HG03103 (cell line): Measurements from ENCODE around the gene SDK1.
"Not testable (repeated sequence)": the region's sequence is repeated elsewhere in the genome, so short reads cannot be mapped to it uniquely, and the experiment has no call there.

Experiments
- ATAC-seq: cut with Tn5 transposase; IDR thresholded peaks from one replicate; pipeline ENCODE4 v1.9.1; 2021; ENCODE audit warnings: low read depth; ENCODE audit not compliant: unreplicated experiment

The SDK1 gene

DNA sequence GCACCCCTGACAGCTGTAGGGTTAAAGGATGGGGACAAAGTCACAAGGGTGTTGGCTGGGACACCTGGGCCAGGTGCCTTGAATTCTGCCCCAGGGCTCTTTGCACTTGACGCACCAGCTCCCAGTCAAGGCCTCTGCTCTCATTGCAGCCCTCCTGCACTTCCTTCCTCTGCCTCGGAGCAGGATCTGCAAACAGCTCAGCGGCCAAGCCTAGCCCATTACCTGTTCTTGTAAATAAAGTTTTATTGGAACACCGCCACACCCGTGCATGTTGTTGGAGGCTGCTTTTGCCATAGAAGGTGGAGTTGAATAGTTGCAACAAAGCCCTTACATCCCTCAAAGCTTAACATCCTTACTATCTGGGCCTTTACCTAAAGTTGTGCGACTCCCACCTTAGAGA lies 897.2 kb downstream of the SDK1 start:
- no peak for ATAC-seq

DNA sequence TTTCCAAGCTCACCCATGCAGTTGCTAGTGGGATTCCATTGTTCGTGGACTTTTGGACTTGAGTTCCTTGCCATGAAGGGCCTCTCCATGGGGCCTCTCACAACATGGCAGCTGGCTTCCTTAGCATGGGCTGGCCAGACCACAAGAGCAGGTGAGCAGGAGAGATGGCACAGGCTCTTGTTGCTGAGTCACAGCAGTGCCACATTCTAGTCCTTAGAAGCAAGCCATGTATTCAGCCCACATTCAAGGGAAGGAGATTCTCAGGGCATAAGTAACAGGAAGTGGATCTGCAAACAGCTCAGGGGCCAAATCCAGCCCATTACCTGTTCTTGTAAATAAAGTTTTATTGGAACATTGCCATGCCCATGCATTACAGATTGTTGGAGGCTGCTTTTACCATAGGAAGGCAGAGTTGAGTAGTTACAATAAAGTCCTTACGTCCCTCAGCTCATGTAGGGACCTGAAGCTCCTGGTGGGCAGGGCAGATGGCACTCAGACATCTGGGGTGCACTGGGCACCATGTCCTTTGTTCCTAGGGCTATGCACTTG lies 899.6 kb downstream of the SDK1 start:
- no peak for ATAC-seq

DNA sequence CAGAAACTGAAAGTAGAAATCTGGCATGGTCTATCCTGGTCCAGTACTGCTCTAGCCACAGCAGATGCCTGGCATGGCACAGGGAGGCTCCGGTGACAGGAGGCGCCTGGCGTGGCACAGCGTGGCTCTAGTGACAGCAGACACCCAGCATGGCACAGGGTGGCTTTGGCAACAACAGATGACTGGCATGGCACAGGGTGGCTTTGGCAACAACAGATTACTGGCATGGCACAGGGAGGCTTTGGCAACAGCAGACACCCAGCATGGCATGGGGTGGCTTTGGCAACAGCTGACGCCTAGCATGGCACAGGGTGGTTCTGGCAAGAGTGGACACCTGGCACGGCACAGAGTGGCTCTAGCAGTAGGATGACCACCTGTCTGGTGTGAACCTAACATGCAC lies 900.5 kb downstream of the SDK1 start:
- ATAC-seq: no peak

DNA sequence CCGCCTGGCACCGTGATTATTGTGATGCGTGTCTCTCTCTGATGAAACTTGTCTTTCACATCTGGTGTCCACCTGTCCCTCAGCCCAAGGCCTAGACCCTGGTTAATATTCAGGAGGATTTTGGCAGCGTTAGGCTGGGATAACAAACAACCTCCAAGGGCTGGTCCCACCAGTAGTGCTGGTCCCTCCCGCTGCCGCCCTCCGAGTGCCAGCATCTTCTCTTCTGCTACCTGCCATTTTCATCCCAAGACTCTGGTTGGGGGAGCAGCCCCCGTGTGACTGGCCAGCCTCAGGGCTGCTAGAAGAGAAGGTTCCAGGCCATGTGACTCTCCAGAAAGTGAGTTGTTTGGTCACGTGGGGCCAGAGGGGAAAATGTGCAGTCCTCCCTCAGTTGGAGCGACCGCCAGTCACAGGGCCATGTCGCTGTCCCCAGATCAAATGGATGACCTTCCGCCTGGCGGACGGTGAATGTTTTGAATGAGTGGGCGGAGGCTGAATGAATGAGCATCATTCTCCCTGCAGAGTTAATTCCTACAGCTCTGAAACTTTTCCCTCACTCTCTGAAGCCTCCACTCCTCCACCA lies 901.2 kb downstream of the SDK1 start:
- no peak for ATAC-seq

DNA sequence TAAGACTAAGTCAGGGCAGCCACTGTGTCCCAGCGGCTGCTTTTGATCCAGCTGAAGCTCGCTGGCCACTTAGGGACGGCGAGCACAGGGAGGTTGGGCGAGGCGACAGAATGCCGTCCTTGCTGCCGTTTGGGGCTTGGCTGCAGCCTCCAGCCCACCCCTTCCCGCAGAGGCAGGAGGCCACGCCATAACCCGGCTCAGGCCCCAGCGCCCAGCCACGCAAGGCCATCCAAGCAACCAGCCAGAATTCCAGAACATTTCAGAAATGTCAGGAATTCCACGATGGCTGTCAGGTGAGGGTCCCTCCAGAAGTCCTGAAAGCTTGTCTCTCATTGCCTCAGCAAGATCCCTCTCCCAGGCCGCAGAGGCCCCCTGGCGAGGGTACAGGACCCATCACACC lies 901.9 kb downstream of the SDK1 start:
- no peak for ATAC-seq

DNA sequence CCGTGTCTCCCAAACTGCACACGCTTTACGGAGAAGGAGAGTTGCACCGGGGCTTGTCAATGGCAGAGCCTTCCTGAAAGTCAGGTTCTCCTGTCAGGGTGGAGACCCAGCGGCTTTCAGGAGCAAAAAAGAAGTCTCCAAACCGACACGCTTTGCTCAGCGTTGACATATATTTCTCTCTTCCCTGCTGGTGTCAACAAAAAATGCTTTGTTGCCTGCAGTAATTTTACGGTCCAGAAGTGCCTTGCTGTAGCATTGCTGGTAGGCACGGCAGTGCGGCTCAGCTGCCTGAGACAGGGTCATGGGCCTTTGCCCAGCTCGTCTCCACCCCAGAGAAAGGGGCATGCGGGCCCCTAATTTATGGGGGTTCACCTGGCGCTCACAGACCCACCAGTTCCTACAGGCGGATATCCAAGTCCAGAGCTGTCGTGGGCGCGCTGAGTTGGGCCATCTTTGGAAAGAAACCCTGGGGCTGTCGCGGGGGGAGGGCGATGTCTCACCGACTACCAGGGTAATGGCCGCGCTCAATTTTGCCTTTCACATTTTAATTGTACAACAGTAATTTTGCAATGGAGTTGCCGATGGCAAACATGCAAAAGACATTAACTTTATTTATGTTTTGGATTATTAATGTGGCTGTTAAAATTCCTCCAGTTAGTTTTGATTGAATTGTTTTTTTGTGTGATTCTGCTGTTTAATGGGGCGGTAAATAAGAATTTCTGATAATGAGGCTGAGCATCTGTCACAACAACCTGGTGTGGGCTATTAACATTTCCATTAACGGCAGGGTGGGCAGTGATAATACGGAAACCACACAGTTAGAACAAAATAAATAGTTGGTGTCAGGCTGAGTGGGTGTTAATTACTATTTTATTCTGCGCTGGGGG lies 902.8 kb downstream of the SDK1 start:
- no peak for ATAC-seq

DNA sequence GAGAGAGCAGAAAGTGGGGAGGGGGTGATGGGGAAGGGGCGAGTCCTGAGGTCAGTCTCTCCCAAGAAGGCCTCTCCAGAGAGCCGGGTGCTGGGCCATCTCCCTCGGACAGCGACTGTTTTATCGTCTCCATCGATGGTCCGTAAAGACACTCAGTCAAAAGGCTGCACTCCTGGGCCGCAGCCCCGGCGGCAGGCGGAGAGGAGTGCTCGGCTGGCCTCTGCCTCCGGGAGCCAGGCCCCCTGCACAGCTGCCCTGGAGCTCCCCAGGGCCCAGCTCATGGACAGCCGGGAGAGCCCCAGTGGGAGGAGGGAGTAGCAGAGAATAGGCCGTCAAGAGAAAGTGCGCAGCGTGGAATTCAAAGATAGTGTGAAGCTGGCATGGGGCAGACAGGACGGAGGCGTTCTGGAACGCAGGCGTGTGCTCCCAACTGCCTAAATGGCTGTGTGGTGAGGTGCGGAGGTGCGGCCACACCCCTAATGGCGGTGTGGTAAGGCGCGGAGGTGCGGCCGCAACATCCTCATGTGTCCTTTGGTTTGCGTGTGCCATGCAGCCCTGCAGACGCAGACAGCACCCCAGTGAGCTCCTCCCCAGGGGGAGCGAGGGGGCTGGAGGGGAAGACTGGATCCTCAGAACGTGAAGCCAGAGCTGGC lies 903.6 kb downstream of the SDK1 start:
- no peak for ATAC-seq

DNA sequence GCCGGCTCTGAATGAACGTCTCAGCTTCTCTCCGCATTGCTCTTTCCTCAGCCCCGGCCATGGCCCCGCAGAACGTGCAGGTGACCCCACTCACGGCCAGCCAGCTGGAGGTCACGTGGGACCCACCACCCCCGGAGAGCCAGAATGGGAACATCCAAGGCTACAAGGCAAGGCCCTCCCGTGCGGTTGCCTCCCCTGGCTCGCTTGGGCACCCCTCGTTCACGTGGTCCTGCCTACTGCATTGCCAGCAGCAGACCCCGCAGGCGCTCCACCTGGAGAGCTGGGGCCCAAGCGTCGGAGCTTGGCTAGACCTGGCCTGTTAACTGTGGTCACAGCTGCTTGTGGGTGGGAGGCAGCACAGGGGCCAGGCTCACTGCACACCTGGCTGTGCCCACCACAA lies 904.8 kb downstream of the SDK1 start:
- no peak for ATAC-seq

DNA sequence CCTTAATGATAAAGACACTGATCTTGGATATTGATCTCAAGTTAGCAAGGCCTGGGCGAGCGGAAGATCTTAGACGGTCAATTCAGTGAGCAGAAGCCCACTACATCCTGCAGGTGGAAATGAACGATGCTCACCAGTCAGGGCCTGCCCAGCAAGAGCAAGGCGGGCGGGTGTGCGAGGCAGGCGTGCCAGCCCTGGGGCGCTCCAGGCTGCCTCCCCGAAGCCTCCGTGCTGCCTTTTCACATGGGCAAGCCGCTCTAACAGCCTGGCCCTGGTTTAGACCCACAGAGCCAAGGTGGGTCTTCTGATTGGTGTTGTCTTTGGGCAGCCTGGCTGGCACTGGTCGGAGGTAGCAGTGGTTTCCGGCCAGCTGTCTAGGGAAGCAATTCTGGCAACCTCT lies 906.0 kb downstream of the SDK1 start:
- no peak for ATAC-seq

DNA sequence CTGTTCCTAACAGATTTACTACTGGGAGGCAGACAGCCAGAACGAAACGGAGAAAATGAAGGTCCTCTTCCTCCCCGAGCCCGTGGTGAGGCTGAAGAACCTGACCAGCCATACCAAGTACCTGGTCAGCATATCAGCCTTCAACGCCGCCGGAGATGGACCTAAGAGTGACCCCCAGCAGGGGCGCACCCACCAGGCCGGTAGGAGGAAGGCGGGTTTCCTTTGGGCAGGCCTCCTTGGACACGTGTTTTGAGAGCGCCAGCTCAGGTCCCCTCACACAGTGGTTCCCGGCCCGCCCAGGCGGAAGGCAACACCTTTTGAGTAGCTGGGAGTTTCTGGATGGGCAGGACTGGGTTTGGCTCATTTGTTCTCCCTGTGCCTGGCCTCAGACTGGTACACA lies 907.0 kb downstream of the SDK1 start:
- no peak for ATAC-seq

DNA sequence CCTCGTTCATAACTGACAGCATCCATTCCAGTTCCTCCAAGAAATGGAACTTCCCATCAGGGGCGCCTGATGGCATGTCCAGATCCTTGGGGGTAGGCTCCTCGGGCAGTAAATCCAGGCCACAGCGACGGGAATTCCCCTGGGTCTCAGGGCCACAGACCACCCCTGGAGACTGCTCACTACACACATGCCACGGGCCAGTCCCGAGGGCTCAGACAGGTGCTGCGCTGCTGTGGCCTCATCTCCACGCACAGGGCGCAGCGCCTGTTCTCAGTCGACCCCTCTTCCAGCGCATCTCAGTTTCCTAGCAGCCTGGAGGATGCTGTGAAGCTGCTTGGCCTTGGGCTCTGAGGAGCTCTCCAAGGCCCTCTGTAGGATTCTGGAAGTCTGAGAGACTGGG lies 907.5 kb downstream of the SDK1 start:
- ATAC-seq: no peak

DNA sequence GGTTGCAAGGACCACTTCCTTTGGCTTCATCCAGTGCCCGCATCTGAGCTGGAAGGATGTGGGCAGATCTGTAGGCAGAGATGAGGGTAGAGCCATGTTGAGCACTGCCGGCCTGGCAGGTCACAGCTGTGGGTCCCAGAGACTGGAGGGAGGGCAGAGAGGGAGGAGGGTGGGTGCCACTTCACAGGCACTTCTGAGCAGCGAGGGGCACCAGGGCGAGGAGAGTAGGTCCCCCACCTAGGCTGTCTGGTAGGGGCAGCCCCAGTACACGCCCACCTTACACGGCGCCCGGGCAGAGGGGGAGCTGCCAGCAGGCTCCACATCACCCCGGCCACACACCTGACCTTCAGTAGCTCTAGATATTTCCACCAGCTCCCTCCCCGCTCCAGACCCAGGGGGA lies 908.1 kb downstream of the SDK1 start:
- ATAC-seq: no peak

DNA sequence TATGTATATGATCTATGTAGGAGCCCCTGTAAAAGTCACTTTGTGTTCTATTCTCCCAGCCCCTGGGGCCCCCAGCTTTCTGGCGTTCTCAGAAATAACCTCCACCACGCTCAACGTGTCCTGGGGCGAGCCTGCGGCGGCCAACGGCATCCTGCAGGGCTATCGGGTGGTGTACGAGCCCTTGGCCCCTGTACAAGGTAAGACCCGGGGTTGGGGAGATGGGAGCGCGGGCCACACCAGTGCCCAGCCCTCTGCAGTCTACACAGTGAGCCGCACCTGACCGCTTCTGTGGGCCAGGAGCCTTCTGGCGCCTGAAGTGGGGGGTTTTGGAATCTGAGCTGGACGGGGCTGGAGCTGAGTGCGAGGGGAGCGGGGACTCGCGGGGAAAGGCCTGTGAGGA lies 908.9 kb downstream of the SDK1 start:
- ATAC-seq: no peak

DNA sequence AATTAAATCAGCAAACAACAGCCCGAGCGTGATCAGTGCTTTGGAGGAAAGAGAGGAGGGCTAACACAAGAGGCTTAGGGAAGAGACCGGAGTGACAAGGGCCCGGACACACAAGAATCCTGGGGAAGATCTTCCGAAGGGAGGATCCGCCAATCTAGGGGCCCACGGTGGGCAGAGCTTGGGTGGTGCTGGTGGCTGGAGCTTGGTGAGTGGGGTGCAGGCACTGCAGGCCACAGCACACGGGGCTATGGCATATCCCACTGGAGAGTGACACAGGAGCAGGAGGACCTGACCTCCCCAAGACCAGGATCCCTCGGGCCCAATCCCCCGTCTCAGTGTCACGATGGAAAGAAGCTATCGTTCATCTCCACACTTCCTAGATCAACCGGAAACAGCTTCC lies 909.8 kb downstream of the SDK1 start:
- no peak for ATAC-seq

DNA sequence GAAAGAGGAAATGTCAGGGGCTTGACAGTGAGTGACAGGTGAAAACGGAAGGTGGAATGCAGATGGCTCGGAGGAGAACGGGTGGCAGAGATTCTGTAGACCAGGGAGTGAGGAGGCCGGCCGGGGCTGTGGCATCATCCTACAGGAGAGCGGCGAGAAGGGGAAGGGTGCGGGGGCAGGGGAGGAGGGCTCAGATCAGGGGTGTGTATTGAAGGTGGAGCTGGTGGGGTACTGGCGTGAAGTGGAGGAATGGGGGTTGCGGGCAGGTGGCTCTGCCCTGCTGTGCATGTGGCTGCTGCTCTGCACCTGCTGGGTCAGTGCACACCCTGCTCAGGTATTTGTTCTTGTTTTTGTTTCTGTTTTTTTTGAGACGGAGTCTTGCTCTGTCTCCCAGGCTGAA lies 910.2 kb downstream of the SDK1 start:
- ATAC-seq: no peak

DNA sequence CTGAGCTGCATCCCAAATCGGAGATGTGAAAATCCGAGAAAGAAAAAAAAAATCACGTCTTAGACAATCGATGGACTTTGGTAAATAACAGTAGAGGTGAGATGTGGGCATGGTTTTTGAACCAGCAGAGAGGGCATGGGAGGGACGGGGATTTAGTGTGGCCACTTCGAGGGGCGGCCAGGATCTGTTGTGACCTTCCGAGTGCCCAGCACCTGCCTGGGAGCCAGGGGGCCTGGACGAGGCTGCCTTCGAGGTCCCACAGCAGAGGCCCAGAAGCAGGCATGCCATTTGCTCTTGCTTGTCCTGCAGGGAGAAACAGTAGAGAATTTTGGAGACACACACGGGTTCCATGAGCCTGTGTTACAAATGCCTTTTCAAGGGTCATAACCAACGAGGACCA lies 911.3 kb downstream of the SDK1 start:
- no peak for ATAC-seq

DNA sequence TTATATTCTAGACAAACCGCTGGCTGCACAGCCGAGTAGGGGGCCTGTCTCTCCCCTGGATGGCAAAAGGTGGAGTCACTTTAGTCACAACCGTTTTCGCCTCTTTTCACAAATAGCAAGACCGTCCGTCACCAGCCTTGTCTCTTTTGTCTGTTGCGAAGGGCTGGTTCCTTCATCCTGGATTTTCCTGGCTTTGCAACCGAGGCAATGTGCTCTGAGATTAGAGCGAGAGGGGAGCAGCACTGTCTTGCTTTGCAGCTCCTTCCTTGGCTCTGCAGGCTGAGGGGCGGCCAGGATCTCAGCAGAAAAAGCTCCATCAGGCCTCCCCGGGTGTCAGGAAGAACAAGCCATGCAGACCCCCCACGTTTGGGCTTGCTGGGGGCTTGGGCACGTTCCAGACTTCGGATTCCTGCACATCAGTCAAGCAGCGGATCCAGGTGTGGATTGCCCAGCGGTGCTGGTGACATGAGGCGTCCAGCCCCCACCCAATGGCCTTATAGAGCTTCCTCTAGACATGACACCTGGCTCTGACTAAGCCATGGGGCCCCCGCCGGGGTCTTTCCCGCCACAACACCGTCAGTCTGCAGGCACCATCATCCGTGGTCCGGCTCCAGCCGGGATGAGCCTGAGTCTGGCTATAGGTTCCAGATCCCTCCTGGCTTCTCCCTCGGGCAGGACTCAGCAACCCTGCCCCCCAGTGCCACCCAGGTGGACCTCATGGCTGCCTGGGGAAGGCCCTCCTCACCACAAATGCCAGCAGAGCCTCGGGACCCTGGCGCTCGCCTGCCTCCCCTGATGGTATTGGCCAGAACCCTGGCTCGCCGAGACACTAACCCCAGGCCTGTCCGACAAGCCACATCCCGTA lies 913.5 kb downstream of the SDK1 start:
- ATAC-seq: no peak

DNA sequence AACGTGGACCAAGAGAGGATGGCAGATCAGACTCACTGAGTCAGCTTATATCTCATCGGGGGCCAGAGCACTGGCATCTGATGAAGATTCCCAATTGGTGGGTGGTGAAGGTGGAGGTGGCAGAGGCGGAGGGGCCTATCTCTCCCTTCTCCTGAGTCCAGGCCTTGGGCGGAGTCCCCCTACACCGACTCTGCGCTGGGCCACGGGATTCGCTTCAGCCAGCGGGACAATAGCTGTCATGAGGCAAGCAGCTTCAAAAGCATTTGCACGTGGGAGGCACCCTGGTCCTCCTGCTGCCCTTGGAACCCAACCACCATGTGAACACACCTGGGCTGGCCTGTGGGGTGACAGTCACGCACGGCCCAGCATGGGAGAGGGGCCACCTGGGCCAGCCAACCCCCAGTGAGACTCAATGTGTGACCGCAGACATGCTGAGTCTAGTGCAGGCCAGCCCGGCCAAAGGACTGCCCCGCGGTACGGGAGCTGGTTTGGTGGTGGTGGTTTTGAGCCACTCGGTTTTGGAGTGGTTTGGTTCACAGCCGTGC lies 914.2 kb downstream of the SDK1 start:
- ATAC-seq: no peak

DNA sequence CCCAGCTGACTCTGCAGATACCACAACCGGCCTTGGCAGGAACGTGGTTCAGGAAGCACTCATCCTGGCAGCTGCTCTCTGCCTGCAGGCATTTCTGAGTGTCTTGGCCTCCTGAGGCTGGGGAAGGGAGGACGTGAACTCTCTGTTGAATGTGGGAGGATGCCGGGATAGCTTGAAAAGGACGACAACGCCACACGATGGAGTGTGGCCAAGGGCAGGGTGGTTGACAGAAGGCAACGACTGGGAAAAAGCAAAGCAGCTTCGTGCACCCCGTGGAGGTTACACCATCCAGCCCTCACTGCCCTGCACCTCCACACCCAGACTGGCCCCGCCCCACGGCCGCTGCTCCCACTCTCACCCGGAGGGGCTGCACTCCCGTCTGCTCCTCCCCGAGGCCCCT lies 915.0 kb downstream of the SDK1 start:
- ATAC-seq: no peak

DNA sequence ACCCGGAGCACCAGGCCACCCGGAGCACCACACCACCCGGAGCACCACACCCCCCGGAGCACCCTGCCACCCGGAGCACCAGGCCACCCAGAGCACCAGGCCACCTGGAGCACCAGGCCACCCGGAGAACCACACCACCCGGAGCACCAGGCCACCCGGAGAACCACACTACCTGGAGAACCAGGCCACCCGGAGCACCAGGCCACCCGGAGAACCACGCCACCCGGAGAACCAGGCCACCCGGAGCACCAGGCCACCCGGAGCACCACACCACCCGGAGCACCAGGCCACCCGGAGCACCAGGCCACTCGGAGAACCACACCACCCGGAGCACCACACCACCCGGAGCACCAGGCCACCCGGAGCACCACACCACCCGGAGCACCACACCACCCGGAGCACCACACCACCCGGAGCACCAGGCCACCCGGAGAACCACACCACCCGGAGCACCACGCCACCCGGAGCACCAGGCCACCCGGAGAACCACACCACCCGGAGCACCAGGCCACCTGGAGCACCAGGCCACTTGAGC lies 916.1 kb downstream of the SDK1 start:
- not testable (repeated sequence) for ATAC-seq
